ENCODE measurements around the gene MRTFB.
"Not testable (repeated sequence)": the region's sequence is repeated elsewhere in the genome, so short reads cannot be mapped to it uniquely, and the experiment has no call there.

MRTFB gene

DNA sequence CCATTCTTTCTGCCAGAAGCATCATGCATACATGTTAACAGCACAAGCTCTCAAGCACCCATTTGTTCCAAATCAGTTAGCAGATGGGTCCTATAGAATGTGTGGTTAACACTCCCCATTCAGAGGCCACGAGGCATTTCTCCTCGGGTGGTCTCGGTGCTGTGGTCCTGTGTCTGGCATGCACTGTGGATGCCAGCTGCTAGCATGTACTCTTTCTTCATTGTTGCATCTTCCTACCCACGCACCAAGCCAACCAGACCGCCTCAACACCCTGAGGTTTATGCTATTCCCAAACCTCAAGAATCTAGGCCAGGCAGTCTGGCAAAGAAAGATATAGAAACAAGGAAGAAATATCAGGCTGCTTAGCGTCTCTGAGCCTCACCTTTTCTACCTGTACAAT lies 27.8 kb upstream of the MRTFB start:
- Histone ChIP-seq H3K4me3 (ENCODE audit: low read length) (no peak overlapping the region), H3K27ac (ENCODE audit: low read depth, low read length) (no peak overlapping the region), H3K4me1 (ENCODE audit: control insufficient read depth, insufficient read depth, low read length) (no peaks in the 10 kb centered on the region), H3K27me3 (ENCODE audit: control insufficient read depth, insufficient read depth, low read length) (no peaks in the 10 kb centered on the region), H3K36me3 (ENCODE audit: control insufficient read depth, insufficient read depth, low read length) (no peaks in the 10 kb centered on the region), H3K9ac (ENCODE audit: low read length) (no peak overlapping the region)

DNA sequence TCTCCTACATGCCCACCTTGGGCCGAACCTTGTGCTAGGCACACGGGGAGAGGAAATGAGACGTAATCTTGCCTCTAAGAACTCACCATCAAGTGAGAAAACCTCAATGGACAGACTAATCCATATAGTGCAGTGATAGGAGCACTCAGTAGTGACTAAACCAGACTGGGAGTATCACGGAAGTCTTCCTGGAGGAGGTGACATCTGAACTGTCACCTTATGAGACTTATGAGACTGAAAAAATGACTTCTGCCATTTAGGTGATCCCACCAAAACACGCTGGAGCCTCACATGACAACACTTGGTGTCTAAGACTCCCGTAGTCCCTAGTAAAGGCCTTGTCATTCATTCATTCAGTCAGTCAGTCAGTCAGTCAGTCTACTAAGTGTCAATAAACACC lies 27.3 kb upstream of the MRTFB start:
- H3K9ac ChIP-seq (ENCODE audit: low read length), result no peak overlapping the region
- H3K36me3 ChIP-seq (ENCODE audit: control insufficient read depth, insufficient read depth, low read length), result no peaks in the 10 kb centered on the region
- no peak overlapping the region for H3K4me3 ChIP-seq (ENCODE audit: low read length)
- no peak overlapping the region for H3K27ac ChIP-seq (ENCODE audit: low read depth, low read length)
- no peaks in the 10 kb centered on the region for H3K27me3 ChIP-seq (ENCODE audit: control insufficient read depth, insufficient read depth, low read length)
- H3K4me1 ChIP-seq (ENCODE audit: control insufficient read depth, insufficient read depth, low read length), result no peaks in the 10 kb centered on the region

DNA sequence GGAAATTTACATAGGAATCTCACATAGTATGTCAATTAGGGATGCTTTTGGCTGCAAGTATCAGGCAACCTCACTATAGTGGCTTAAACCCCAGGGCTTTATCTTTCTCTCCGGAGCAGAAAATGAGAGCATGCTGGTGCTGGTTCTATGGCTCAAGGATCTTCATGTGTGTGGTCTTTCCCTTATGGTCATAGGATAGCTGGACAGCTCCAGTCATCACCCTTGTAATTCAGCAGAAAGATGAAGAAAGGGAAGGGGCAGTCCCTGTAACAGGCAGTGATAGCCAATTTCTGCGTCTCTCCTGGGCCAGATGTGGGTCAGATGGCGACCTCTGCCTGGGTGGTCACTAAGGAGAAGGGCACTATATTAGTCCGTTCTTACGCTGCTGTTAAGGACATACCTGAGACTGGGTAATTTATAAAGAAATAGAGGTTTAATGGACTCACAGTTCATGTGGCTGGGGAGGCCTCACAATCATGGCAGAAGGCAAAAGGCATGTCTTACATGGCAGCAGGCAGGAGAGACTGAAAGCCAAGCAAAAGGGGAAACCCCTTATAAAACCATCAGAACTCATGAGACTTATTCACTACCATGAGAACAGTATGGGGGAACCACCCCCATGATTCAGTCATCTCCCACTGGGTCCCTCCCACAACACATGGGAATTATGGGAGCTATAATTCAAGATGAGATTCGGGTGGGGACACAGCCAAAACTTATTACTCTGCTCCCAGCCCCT lies 23.8 kb upstream of the MRTFB start:
- H3K36me3 ChIP-seq (ENCODE audit: control insufficient read depth, insufficient read depth, low read length); H3K27ac ChIP-seq (ENCODE audit: low read depth, low read length); H3K27me3 ChIP-seq (ENCODE audit: control insufficient read depth, insufficient read depth, low read length); H3K4me1 ChIP-seq (ENCODE audit: control insufficient read depth, insufficient read depth, low read length); H3K9ac ChIP-seq (ENCODE audit: low read length); H3K4me3 ChIP-seq (ENCODE audit: low read length): not testable (repeated sequence)

DNA sequence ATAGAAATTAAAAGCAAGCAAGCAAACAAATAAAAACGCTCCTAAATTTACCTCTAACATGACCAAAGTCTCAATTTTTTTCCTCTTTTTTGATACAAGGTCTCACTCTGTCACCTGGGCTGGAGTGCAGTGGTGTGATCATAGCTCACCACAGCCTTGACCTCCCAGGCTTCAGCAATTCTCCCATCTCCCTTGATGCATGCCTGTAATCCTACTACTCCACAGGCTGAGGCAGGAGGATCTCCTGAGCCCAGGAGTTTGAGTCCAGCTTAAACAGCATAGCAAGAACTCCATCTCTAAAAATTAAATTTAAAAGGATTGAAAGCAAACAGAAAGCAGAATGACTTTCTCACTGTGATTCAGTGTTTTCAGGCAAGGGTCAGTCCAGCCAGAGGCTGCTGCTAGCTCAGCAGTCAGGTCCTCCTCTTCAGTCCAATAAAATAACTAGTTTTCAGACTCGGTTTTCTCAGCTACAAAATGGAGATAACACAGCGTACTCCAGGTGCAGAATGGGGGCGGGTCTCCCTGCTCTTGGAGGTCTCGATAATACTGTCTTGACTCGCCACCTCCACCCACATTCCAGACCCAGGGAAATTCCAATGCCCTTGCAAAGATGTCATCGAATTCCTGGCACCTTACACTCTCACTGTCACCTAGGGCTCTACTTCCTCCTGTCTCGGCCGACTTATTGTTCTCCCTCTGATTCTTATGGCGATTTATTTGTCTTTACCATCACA lies 20.7 kb upstream of the MRTFB start:
- Histone ChIP-seq H3K36me3 (ENCODE audit: control insufficient read depth, insufficient read depth, low read length) (no peaks in the 10 kb centered on the region), H3K27me3 (ENCODE audit: control insufficient read depth, insufficient read depth, low read length) (no peaks in the 10 kb centered on the region), H3K9ac (ENCODE audit: low read length) (no peak overlapping the region), H3K27ac (ENCODE audit: low read depth, low read length) (no peak overlapping the region), H3K4me3 (ENCODE audit: low read length) (no peak overlapping the region), H3K4me1 (ENCODE audit: control insufficient read depth, insufficient read depth, low read length) (no peaks in the 10 kb centered on the region)

DNA sequence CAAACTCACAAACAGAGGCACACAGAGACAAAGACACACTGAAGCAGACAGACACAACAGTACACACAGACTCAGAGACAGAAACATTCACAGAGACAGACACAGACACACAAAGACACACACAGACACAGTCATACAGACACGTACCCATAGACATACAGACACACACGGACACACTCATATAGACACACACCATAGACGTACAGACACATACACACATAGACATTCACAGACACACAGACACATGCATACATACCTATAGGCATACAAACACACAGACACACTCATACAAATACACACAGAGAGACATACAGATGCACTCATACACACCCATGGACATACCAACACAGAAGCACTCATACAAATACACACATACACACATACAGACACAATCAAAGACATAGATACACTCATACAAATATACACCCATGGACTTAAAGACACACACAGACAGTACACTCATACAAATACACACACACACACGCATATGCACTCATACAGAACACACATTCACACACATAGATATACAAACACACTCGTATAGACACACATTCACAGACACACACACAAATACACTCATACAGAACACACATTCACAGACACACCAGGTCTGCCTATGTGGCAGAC lies 19.9 kb upstream of the MRTFB start:
- Histone ChIP-seq H3K36me3 (ENCODE audit: control insufficient read depth, insufficient read depth, low read length) (no peaks in the 10 kb centered on the region), H3K4me1 (ENCODE audit: control insufficient read depth, insufficient read depth, low read length) (no peaks in the 10 kb centered on the region), H3K4me3 (ENCODE audit: low read length) (no peak overlapping the region), H3K9ac (ENCODE audit: low read length) (no peak overlapping the region), H3K27me3 (ENCODE audit: control insufficient read depth, insufficient read depth, low read length) (no peaks in the 10 kb centered on the region), H3K27ac (ENCODE audit: low read depth, low read length) (no peak overlapping the region)

DNA sequence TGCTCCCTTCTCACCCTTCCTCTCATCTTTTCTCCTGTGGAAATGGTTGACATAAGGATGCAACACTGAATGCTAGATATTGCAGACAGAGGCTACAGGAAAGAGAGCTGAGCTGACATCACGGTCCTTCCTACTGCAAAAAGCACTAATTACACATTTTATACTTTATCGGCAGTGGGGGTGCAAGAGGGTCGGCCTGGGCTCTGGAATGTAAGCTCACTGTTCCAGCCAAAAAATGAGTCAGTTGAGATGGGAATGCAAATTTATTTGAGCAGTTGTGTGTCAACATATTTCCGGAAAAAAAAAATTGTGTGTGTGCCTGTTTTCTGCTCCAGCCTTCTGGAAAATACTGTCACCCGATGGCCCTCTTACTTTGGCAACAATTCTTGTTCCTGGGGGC lies 14.1 kb upstream of the MRTFB start:
- H3K4me3 ChIP-seq (ENCODE audit: low read length), result no peak overlapping the region
- H3K27ac ChIP-seq (ENCODE audit: low read depth, low read length), result no peak overlapping the region
- H3K9ac ChIP-seq (ENCODE audit: low read length), result no peak overlapping the region
- no peaks in the 10 kb centered on the region for H3K36me3 ChIP-seq (ENCODE audit: control insufficient read depth, insufficient read depth, low read length)
- H3K27me3 ChIP-seq (ENCODE audit: control insufficient read depth, insufficient read depth, low read length), result no peaks in the 10 kb centered on the region
- no peaks in the 10 kb centered on the region for H3K4me1 ChIP-seq (ENCODE audit: control insufficient read depth, insufficient read depth, low read length)

DNA sequence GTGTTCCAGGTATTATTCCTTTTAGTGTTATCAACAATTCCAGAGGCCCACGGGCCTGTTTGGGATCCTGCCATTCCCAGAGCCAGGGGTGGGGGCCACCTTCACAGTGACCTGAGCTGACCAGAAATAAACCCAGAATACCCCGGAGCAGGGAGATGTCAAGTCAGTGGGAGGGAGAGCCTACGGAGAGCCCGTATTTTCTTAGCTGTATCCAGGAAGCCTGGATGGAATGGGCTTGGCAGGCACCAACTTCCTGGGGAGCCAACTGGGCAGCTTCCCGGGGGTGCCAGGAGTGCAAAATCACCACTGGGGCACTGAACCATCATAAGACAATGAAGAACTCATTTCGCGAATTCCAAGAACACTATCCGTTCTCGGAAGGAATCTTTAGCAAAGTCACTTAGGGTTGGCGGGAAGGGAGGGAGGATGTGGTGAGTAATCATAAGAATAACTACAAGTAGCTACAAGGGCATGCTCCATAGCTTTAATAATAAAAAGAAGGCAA lies 13.2 kb upstream of the MRTFB start:
- Histone ChIP-seq H3K4me1 (ENCODE audit: control insufficient read depth, insufficient read depth, low read length) (no peaks in the 10 kb centered on the region), H3K27ac (ENCODE audit: low read depth, low read length) (no peak overlapping the region), H3K4me3 (ENCODE audit: low read length) (no peak overlapping the region), H3K9ac (ENCODE audit: low read length) (no peak overlapping the region), H3K27me3 (ENCODE audit: control insufficient read depth, insufficient read depth, low read length) (no peaks in the 10 kb centered on the region), H3K36me3 (ENCODE audit: control insufficient read depth, insufficient read depth, low read length) (no peaks in the 10 kb centered on the region)

DNA sequence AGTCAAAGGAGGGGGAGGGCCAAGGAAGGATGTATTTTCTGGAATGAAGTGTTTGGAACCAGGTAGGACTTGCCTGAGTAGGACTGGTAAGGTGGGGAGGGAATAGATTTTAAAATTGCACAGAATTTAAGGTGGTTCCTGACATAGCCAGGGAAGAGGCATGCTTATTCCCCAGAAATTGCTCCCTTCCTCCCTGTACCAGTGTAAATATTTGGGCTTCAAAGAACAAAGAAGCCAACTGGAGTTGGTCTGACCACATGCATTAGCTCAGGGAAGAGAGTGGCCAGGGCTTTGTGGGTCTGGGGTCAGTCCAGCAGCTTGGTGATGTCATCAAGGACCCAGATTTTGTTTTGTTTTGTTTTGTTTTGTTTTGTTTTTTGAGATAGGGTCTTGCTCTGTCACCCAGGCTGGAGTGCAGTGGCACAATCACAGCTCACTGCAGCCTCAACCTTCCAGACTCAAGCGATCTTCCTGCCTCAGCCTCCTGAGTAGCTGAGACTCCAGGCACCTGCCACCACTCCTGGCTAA lies 9.3 kb upstream of the MRTFB start:
- Histone ChIP-seq H3K36me3 (ENCODE audit: control insufficient read depth, insufficient read depth, low read length) (no peaks in the 10 kb centered on the region), H3K27ac (ENCODE audit: low read depth, low read length) (no peak overlapping the region), H3K9ac (ENCODE audit: low read length) (no peak overlapping the region), H3K4me1 (ENCODE audit: control insufficient read depth, insufficient read depth, low read length) (no peaks in the 10 kb centered on the region), H3K27me3 (ENCODE audit: control insufficient read depth, insufficient read depth, low read length) (no peaks in the 10 kb centered on the region), H3K4me3 (ENCODE audit: low read length) (no peak overlapping the region)

DNA sequence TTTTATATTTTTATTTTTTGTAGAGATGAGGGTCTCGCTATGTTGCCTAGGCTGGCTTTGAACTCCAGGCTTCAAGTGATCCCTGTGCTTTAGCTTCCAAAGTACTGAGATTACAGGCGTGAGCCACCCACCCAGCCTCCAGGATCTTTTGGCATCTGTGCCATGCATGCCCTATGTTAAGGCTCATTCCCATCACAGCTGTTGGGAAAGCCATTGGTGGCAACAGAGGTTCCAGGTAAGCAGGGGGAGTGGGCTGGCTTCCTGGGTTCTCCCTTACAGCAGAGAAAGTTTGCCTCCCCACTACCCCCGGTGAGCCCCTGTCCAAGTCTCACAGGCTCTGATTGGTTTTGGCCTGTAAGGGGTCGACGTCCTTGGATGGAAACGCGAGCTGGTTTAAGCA lies 8.9 kb upstream of the MRTFB start:
- Histone ChIP-seq H3K9ac (ENCODE audit: low read length) (no peak overlapping the region), H3K27me3 (ENCODE audit: control insufficient read depth, insufficient read depth, low read length) (no peaks in the 10 kb centered on the region), H3K36me3 (ENCODE audit: control insufficient read depth, insufficient read depth, low read length) (no peaks in the 10 kb centered on the region), H3K4me1 (ENCODE audit: control insufficient read depth, insufficient read depth, low read length) (no peaks in the 10 kb centered on the region), H3K27ac (ENCODE audit: low read depth, low read length) (no peak overlapping the region), H3K4me3 (ENCODE audit: low read length) (no peak overlapping the region)

DNA sequence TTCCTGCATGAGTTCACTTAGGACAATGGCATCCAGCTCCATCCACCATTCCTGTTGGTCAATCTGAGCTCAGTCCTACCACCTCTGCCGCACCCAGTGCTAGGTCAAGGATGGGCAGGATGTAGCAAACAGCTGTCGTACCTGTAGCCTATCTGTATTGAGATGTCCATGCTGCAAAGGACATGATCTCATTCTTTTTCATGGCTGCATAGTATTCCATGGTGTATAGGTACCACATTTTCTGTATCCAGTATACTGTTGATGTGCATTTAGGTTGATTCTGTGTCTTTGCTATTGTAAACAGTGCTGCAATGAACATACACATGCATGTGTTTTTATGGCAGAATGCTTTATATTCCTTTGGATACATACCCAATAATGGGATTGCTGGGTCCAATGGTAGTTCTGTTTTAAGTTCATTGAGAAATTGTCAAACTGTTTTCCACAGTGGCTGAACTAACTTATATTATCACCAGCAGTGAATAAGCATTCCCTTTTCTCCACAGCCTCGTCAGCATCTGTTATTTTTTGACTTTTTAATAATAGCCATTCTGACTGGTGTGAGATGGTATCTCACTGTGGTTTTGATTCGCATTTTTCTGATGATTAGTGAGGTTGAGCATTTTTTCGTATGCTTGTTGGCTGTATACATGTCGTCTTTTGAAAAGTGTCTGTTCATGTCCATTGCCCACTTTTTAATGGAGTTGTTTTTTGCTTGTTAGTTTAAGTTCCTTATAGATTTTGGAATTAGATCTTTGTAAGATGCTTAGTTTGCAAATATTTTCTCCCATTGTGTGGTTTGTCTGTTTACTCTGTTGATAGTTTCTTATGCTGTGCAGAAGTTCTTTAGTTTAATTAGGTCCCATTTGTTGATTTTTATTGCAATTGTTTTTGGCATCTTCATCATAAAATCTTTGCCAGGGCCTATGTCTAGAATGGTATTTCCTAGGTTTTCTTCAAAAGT lies 7.2 kb upstream of the MRTFB start:
- Histone ChIP-seq H3K4me3 (ENCODE audit: low read length) (no peak overlapping the region), H3K27me3 (ENCODE audit: control insufficient read depth, insufficient read depth, low read length) (no peaks in the 10 kb centered on the region), H3K9ac (ENCODE audit: low read length) (no peak overlapping the region), H3K4me1 (ENCODE audit: control insufficient read depth, insufficient read depth, low read length) (no peaks in the 10 kb centered on the region), H3K27ac (ENCODE audit: low read depth, low read length) (no peak overlapping the region), H3K36me3 (ENCODE audit: control insufficient read depth, insufficient read depth, low read length) (no peaks in the 10 kb centered on the region)

DNA sequence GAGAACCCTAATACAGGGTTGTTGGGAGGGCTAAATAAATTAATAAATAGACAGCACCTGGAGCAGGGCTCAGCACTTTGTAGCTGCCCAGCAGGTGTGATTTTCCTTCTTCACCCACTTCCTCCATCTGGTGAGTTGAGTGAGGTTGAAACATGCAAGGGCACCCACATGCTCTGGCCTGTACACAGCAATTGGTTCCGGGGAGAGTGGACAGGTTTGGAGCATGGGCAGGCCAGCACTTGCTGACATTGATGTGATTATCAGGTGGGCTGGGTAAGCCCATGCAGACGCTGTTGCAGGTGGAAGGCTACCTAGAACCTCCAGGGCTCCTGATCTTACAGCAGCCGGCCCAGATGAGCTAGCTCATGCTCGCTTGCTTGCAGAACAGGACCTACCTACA lies 1.3 kb upstream of the MRTFB start:
- H3K4me3 ChIP-seq (ENCODE audit: low read length), result no peak overlapping the region

DNA sequence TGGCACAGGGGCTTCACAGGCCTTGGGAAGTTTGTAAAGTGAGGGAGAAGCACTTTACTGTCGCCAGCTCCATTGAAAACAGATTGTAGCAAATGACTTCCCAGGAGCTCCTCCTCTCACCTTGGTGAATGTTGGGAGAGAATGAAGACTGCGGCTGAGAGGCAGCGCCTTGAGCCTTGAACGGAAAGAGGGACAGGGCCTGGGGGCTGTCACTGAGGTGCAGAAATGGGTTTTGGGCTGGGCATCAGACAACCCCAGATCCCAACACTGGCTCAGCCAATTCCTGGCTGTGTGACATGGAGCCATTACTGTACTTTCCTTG lies 603 bp upstream of the MRTFB start:
- Histone ChIP-seq H3K27ac (ENCODE audit: low read depth, low read length) (no peak overlapping the region), H3K4me3 (ENCODE audit: low read length) (peak overlapping the region; percentile 88), H3K36me3 (ENCODE audit: control insufficient read depth, insufficient read depth, low read length) (no peaks in the 10 kb centered on the region), H3K4me1 (ENCODE audit: control insufficient read depth, insufficient read depth, low read length) (peaks cover 5% of the 10 kb centered on the region), H3K27me3 (ENCODE audit: control insufficient read depth, insufficient read depth, low read length) (no peaks in the 10 kb centered on the region), H3K9ac (ENCODE audit: low read length) (peak overlapping the region; percentile 1)

More for the DNA sequence above, 1.3 kb upstream of the MRTFB start:
- peaks cover 5% of the 10 kb centered on the region for H3K4me1 ChIP-seq (ENCODE audit: control insufficient read depth, insufficient read depth, low read length)
- H3K27me3 ChIP-seq (ENCODE audit: control insufficient read depth, insufficient read depth, low read length), result no peaks in the 10 kb centered on the region
- no peak overlapping the region for H3K27ac ChIP-seq (ENCODE audit: low read depth, low read length)
- H3K36me3 ChIP-seq (ENCODE audit: control insufficient read depth, insufficient read depth, low read length), result no peaks in the 10 kb centered on the region
- H3K9ac ChIP-seq (ENCODE audit: low read length), result no peak overlapping the region
